RWPE1 (cell line): ENCODE data around the gene ZNF777.
"Not testable (repeated sequence)": the region's sequence is repeated elsewhere in the genome, so short reads cannot be mapped to it uniquely, and the experiment has no call there.

Experiments used
- CTCF ChIA-PET: fragments of 350-600 bp; sonication (Branson Sonifier 250); formaldehyde crosslinking; extraction: SDS; loops from one replicate; lab custom pipeline; 2021; lab: Yijun Ruan, JAX
- POLR2A ChIA-PET: fragments of 400-600 bp; formaldehyde crosslinking; extraction: SDS; loops from one replicate; lab custom pipeline; 2020; ENCODE audit warnings: antibody characterized with exemption; ENCODE audit not compliant: low non-redundant PET; lab: Yijun Ruan, JAX
- DNase-seq: peaks from one replicate; pipeline ENCODE4 v3.0.0; 2012; ENCODE audit warnings: low spot score
- H3K27ac ChIP-seq: fragments of 450-650 bp; 2 replicates; pipeline ENCODE4 v1.5.1; 2017
- CTCF ChIP-seq: fragments of 450-650 bp; conservative IDR thresholded peaks from 2 replicates; pipeline ENCODE4 v1.5.1; 2017; ENCODE audit warnings: low read depth, mild to moderate bottlenecking

The ZNF777 gene

GRCh38 chr7:149422914-149423301 lies 38.0 kb downstream of the ZNF777 start:
- DNase-seq, result no peak
- ChIA-PET CTCF (interaction anchor here (0.7 to 1.8 kb wide), 5 partner anchors 16 to 623 kb away, joined by 3 to 7 read pairs (median 4); no protein-coding TSS in a partner anchor), POLR2A (no interaction called here)
- H3K27ac ChIP-seq, result no peak overlapping the region
- TF ChIP-seq CTCF, result no peak

- peak; percentile 99 for TF ChIP-seq CTCF
- H3K27ac ChIP-seq, result peak overlapping the region; percentile 38
- ChIA-PET CTCF (interaction anchor here (0.7 to 1.8 kb wide), 5 partner anchors 15 to 622 kb away, joined by 3 to 7 read pairs (median 4); no protein-coding TSS in a partner anchor), POLR2A (no interaction called here)
- DNase-seq, result peak; percentile 77
Observed at GRCh38 chr7:149422162-149422913, 38.5 kb downstream of the ZNF777 start.

- TF ChIP-seq CTCF, result no peak
- H3K27ac ChIP-seq, result no peak overlapping the region
- CTCF ChIA-PET, result interaction anchor here (0.6 kb wide), 1 partner anchor 96 kb away, joined by 3 read pairs; no protein-coding TSS in a partner anchor
- DNase-seq, result no peak
- POLR2A ChIA-PET, result no interaction called here
Observed at GRCh38 chr7:149420006-149420405, 40.9 kb downstream of the ZNF777 start.

DNA sequence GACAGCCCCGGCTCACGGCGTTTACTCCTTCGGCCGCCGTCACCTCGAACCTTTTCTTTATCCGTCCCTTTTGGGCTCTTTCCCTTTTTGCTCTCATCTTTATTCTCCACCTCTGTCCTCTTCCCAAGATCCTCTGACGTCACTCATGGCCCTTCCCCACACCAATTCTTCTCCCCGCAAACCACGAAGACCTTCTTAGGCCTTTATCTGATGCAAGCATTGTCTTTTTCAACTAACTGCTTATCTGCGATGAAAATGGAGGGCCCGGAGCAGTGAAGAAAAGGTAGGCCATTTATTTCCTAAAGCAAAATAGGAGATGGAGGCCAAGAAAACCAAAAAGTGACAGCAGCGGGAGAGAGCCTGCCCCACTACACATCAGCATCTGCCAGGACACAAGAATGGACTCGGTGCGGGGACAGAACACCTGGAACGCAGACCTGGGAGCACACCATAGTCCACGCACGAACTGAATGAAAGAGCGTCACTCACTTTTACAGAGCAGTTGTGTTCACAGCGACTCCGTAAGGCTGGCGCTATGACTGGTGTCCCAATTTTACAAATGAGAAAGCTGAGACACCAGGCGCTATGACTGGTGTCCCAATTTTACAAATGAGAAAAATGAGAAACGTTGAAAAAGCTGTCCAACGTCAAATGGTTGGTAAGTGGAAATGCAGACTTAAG lies 45.3 kb downstream of the ZNF777 start:
- no peak for DNase-seq
- POLR2A ChIA-PET, result no interaction called here
- no peak overlapping the region for H3K27ac ChIP-seq
- CTCF ChIA-PET, result no interaction called here
- no peak for TF ChIP-seq CTCF

GRCh38 chr7:149414745-149415390 lies 46.0 kb downstream of the ZNF777 start:
- DNase-seq, result no peak
- no peak overlapping the region for H3K27ac ChIP-seq
- POLR2A ChIA-PET, result no interaction called here
- TF ChIP-seq CTCF, result no peak
- CTCF ChIA-PET, result interaction anchor here (0.6 kb wide), 1 partner anchor 44 kb away, joined by 3 read pairs; no protein-coding TSS in a partner anchor

DNA sequence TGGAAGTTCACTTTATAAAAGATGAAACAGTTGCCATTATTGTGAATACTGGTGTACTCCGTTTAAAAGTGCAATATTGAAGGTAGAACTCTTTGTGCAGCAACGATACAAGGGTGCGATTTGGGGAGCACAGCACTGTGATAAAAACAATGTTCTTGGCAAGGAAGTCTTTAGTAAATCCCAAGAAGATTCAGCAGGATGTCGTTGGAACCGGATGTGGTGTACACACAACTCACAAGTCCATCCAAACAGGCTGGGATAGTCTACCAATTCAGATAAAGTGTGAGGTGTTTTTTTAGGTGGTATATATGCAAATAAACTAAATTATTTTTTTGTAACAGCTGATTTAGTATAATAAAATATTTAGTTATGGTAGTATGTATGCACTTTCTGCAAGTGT lies 46.7 kb downstream of the ZNF777 start:
- CTCF ChIA-PET, result interaction anchor here (0.6 kb wide), 2 partner anchors 13 to 45 kb away, joined by 3 to 4 read pairs; no protein-coding TSS in a partner anchor
- no peak for DNase-seq
- POLR2A ChIA-PET, result no interaction called here
- no peak for TF ChIP-seq CTCF
- H3K27ac ChIP-seq, result no peak overlapping the region

DNA sequence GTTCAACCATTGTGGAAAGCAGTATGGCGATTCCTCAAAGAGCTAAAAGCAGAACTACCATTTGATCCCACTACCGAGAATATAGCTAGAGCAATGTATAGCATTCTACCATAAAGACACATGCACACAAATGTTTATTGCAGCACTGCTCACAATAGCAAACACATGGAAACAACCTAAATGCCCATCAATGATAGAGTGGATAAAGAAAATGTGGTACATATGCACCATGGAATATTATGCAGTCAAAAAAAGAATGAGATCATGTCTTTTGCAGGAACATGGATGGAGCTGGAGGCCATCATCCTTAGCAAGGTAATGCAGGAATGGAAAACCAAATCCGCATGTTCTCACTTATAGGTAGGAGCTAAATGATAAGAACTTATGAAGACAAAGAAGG lies 47.8 kb downstream of the ZNF777 start:
- POLR2A ChIA-PET, DNase-seq, H3K27ac ChIP-seq, CTCF ChIA-PET: not testable (repeated sequence)
